Brain microvascular endothelial cell (primary cell): ENCODE measurements around the gene ADAMTS15.

Source experiments
- DNase-seq: peaks from one replicate; pipeline ENCODE4 v3.0.0-alpha.2; 2020
- H3K27ac ChIP-seq: fragments of 250-450 bp; sonication (Bioruptor Pico); 2 replicates; pipeline ENCODE4 v1.5.1; 2020; ENCODE audit warnings: mild to moderate bottlenecking, moderate library complexity
- H3K27me3 ChIP-seq: fragments of 250-450 bp; sonication (Bioruptor Pico); replicated peaks from 2 replicates; pipeline ENCODE4 v1.5.1; 2020; ENCODE audit warnings: mild to moderate bottlenecking
- H3K36me3 ChIP-seq: fragments of 250-450 bp; sonication (Bioruptor Pico); replicated peaks from 2 replicates; pipeline ENCODE4 v1.5.1; 2020; ENCODE audit warnings: mild to moderate bottlenecking
- H3K4me3 ChIP-seq: 2 replicates; pipeline ENCODE4 v1.5.1; 2011; ENCODE audit warnings: low read depth, mild to moderate bottlenecking, control low read depth, low read length, moderate library complexity
- CTCF ChIP-seq: IDR thresholded peaks from 2 replicates; pipeline ENCODE4 v1.5.1; 2011; ENCODE audit warnings: low read depth, mild to moderate bottlenecking, moderate library complexity, low read length, control low read depth, inconsistent platforms; ENCODE audit errors: missing control alignments
- in situ Hi-C: cut with HindIII; loops from 2 replicates; pipeline ENCODE4 v1.10.0; 2017; ENCODE audit warnings: low sequenced_read_pairs, low pct_ligation_motif_present

The ADAMTS15 gene

GRCh38 chr11:130456286-130456685, 7.8 kb downstream of the ADAMTS15 start:
- no peak overlapping the region for H3K4me3 ChIP-seq
- in situ Hi-C loops: no loop called here

GRCh38 chr11:130457623-130458409, 9.4 kb downstream of the ADAMTS15 start:
- H3K4me3 ChIP-seq: no peak overlapping the region
- in situ Hi-C loops: no loop called here
- no peak overlapping the region for H3K27ac ChIP-seq
- H3K27me3 ChIP-seq: no peaks in the 10 kb centered on the region
- no peak for TF ChIP-seq CTCF
- no peak for DNase-seq
- no peaks in the 10 kb centered on the region for H3K36me3 ChIP-seq

More at GRCh38 chr11:130456286-130456685, 7.8 kb downstream of the ADAMTS15 start:
- no peaks in the 10 kb centered on the region for H3K27me3 ChIP-seq
- no peak overlapping the region for H3K27ac ChIP-seq
- no peaks in the 10 kb centered on the region for H3K36me3 ChIP-seq
- TF ChIP-seq CTCF: no peak
- DNase-seq: no peak

GRCh38 chr11:130458410-130458729, 9.9 kb downstream of the ADAMTS15 start:
- Histone ChIP-seq H3K36me3 (no peaks in the 10 kb centered on the region), H3K4me3 (no peak overlapping the region), H3K27ac (no peak overlapping the region), H3K27me3 (no peaks in the 10 kb centered on the region)
- no peak for DNase-seq
- TF ChIP-seq CTCF: no peak
- in situ Hi-C loops: no loop called here

- DNase-seq: no peak
- no peaks in the 10 kb centered on the region for H3K27me3 ChIP-seq
- no peak overlapping the region for H3K4me3 ChIP-seq
- H3K27ac ChIP-seq: no peak overlapping the region
- in situ Hi-C loops: no loop called here
- H3K36me3 ChIP-seq: no peaks in the 10 kb centered on the region
- TF ChIP-seq CTCF: no peak
Observed at GRCh38 chr11:130459521-130459920, 11.1 kb downstream of the ADAMTS15 start.

- H3K36me3 ChIP-seq: no peaks in the 10 kb centered on the region
- no peak for DNase-seq
- no peak for TF ChIP-seq CTCF
Observed at GRCh38 chr11:130462101-130462885, 13.8 kb downstream of the ADAMTS15 start.

More at GRCh38 chr11:130462101-130462885, 13.8 kb downstream of the ADAMTS15 start:
- in situ Hi-C loops: no loop called here
- H3K27ac ChIP-seq: no peak overlapping the region
- H3K4me3 ChIP-seq: no peak overlapping the region
- H3K27me3 ChIP-seq: no peaks in the 10 kb centered on the region
